Tibial artery (tissue), 4 donors: ENCODE data around the gene CLOCK.

Experiments used
- DNase-seq, 2 donors: peaks; one replicate each; pipeline ENCODE4 v3.0.0-alpha.2; 2019
- H3K27ac ChIP-seq, 2 donors: fragments of 200-600 bp; sonication (generic) in 1 of 2; 1 replicate in 1 of 2; 2 replicates in 1 of 2; pipeline ENCODE4 v1.5.1; 2018 to 2019; ENCODE audit warnings: mild to moderate bottlenecking in 1 of 2
- H3K27me3 ChIP-seq, 2 donors: fragments of 200-600 bp; sonication (generic) in 1 of 2; one replicate each; pipeline versions ENCODE4 v1.5.1 to v1.6.0; 2016 to 2019
- H3K36me3 ChIP-seq, 3 donors: fragments of 200-600 bp; sonication (generic) in 2 of 3; one replicate each; pipeline ENCODE4 v1.5.1; 2016 to 2019; ENCODE audit warnings: mild to moderate bottlenecking in 2 of 3
- H3K4me1 ChIP-seq, 4 donors: fragments of 200-600 bp; sonication (generic) in 2 of 4; 1 replicate in 3 of 4; 2 replicates in 1 of 4; pipeline ENCODE4 v1.5.1; 2016 to 2019
- H3K4me3 ChIP-seq, 2 donors: fragments of 200-600 bp; sonication (generic) in 1 of 2; 1 replicate in 1 of 2; 2 replicates in 1 of 2; pipeline ENCODE4 v1.5.1; 2018 to 2019; ENCODE audit warnings: mild to moderate bottlenecking in 2 of 2
- H3K9me3 ChIP-seq, 3 donors: fragments of 200-600 bp; sonication (generic) in 1 of 3; one replicate each; pipeline ENCODE4 v1.5.1; 2016 to 2019
- CTCF ChIP-seq, 2 experiments: fragments of 200-600 bp in 1 of 2; fragments of 450-650 bp in 1 of 2; IDR thresholded peaks; one replicate each; pipeline ENCODE4 v1.5.1; 2017 to 2019; ENCODE audit warnings: antibody characterized with exemption in 2 of 2, mild to moderate bottlenecking in 1 of 2, moderate library complexity in 1 of 2
- intact Hi-C: fragments of 100-400 bp; cut with DNase I; formaldehyde crosslinking; loops from one replicate; pipeline ENCODE4 v1.15.0; 2023; ENCODE audit warnings: low total_unique reads

CLOCK gene

DNA sequence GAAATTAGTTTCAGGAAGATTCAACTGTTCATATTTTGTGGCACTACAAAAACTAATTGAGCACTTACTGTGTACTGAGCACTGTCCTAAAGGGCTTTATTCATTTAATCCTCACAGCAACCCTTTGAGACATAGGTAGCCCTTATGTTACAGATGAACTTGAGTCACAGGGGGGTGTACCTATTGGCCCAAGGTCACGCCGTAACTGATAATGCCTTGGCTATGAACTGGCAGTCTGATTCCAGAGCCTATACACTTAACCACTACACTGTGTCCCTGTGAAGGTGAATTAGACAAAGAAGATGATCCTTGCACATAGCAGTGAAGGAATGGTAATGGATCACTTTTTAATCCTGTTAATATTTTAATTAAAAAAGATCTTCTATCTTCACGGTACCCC is 138.9 kb downstream of the CLOCK start:
- Histone ChIP-seq H3K36me3 (peaks cover 16 to 34% (median 21%) of the 10 kb centered on the region in 3 donors), H3K9me3 (no peaks in the 10 kb centered on the region), H3K27me3 (no peaks in the 10 kb centered on the region), H3K27ac (no peak overlapping the region), H3K4me3 (no peak overlapping the region), H3K4me1 (peaks cover 0 to 61% (median 21%) of the 10 kb centered on the region in 4 donors)
- no peak for DNase-seq
- TF ChIP-seq CTCF (IDR thresholded peaks at IDR 0.05): no peak
- intact Hi-C loops: no loop called here

- H3K36me3 ChIP-seq: peaks cover 14 to 34% (median 21%) of the 10 kb centered on the region in 3 donors
- no peak overlapping the region for H3K27ac ChIP-seq
- H3K27me3 ChIP-seq: no peaks in the 10 kb centered on the region
- H3K4me1 ChIP-seq: peaks cover 0 to 60% (median 21%) of the 10 kb centered on the region in 4 donors
- intact Hi-C loops: no loop called here
- H3K4me3 ChIP-seq: no peak overlapping the region
- no peaks in the 10 kb centered on the region for H3K9me3 ChIP-seq
- DNase-seq: no peak
- TF ChIP-seq CTCF (IDR thresholded peaks at IDR 0.05): no peak
Measured at GRCh38 chr4:55407119-55407518, 139.6 kb downstream of the CLOCK start.

- no peak overlapping the region for H3K4me3 ChIP-seq
- no peaks in the 10 kb centered on the region for H3K9me3 ChIP-seq
- no peak for DNase-seq
- H3K27me3 ChIP-seq: no peaks in the 10 kb centered on the region
- intact Hi-C loops: no loop called here
- no peak for TF ChIP-seq CTCF (IDR thresholded peaks at IDR 0.05)
- peaks cover 14 to 30% (median 21%) of the 10 kb centered on the region in 3 donors for H3K36me3 ChIP-seq
- H3K4me1 ChIP-seq: peaks cover 0 to 63% (median 21%) of the 10 kb centered on the region in 4 donors
- no peak overlapping the region for H3K27ac ChIP-seq
Measured at GRCh38 chr4:55406545-55406944, 140.2 kb downstream of the CLOCK start.

DNA sequence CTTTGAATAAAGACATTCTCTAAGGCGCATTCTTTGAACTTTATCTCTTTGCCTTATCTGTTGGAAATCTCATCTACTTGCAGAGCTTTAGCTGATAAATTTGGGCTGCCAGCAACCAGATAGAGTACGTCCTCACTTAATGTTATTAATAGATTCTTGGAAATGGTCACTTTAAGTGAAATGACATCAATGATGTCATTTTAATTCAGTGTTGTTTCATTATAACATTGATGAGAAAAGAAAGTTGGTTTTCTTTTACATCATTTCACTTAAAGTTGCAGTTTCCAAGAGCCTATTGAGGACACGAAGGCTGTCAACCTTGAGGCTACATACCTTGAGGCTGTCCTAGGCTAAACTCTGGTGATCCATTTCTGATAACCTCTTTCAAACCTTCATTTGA is 141.6 kb downstream of the CLOCK start:
- TF ChIP-seq CTCF (IDR thresholded peaks at IDR 0.05): no peak
- Histone ChIP-seq H3K27ac (no peak overlapping the region), H3K27me3 (no peaks in the 10 kb centered on the region), H3K9me3 (no peaks in the 10 kb centered on the region), H3K36me3 (peaks cover 14 to 30% (median 21%) of the 10 kb centered on the region in 3 donors), H3K4me3 (no peak overlapping the region), H3K4me1 (peaks cover 0 to 66% (median 24%) of the 10 kb centered on the region in 4 donors)
- intact Hi-C loops: no loop called here
- no peak for DNase-seq

GRCh38 chr4:55399581-55399980 is 147.1 kb downstream of the CLOCK start:
- intact Hi-C loops: loop anchor here (5.0 to 10.0 kb wide), 3 partner anchors 52 to 455 kb away; partner anchors contain the start of genes CLOCK, EXOC1 and SRD5A3
- DNase-seq: no peak
- no peak for TF ChIP-seq CTCF (IDR thresholded peaks at IDR 0.05)
- Histone ChIP-seq H3K27ac (peak overlapping the region; percentile 25 to 99), H3K4me3 (peak overlapping the region in 1 of 2 donors; percentile 36), H3K4me1 (peaks cover 0 to 49% (median 22%) of the 10 kb centered on the region in 4 donors), H3K27me3 (no peaks in the 10 kb centered on the region), H3K36me3 (peaks cover 5 to 9% (median 5%) of the 10 kb centered on the region in 3 donors), H3K9me3 (no peaks in the 10 kb centered on the region)
